RCC 7860 (cell line): ENCODE data around the gene ST3GAL5.

Experiments used
- DNase-seq: peaks from one replicate; pipeline ENCODE4 v3.0.0-alpha.2; 2015; ENCODE audit warnings: low spot score
- FAIRE-seq: peaks from 2 replicates; lab custom pipeline; 2012; peaks lifted over from hg19 to GRCh38; lab: Jason Lieb, UNC

Gene ST3GAL5

DNA sequence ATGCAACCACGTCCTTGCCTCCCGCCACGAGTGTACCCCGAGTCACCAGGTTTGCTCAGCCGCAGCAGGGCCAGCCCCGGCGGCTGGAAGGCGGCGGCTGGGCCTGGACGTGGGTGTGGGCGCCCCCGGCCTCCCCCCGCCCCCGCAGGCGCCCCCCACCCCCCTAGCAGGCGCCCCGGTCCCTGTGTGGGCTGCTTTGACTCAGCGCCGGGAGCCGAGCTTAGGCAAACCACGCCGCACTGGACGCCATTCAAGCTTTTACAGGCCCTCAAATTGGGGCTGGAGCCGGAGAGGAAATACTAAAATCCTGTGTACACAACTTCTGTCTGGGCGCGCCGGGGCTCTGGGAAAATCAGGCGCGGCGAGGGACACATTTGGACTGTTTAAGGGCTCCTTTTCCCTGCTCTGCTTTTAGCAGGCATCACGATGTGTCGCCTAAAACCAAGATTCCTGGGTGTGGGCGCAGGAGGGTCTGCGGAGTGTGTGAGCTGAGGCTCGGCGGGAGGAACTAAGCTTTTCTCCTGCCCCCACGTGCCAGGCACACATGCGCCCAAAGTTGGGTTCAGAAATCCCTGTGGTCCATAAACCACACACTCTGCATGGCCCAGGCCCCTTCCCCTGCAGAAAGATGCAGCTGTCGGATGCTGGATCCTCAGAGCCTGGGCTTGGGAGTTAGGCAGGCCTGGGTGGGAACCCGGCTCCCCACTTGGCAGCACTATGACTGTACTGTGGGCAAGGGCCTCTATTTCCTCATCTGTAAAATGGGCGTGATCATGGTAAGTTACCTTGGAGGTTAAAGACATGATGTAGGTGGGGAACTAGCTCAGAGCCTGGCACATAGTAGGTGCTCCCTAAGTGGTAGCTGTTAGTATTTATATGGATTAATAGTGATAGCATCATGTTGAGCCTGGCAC lies 77.4 kb downstream of the ST3GAL5 start:
- no peak for FAIRE-seq
- no peak for DNase-seq

DNA sequence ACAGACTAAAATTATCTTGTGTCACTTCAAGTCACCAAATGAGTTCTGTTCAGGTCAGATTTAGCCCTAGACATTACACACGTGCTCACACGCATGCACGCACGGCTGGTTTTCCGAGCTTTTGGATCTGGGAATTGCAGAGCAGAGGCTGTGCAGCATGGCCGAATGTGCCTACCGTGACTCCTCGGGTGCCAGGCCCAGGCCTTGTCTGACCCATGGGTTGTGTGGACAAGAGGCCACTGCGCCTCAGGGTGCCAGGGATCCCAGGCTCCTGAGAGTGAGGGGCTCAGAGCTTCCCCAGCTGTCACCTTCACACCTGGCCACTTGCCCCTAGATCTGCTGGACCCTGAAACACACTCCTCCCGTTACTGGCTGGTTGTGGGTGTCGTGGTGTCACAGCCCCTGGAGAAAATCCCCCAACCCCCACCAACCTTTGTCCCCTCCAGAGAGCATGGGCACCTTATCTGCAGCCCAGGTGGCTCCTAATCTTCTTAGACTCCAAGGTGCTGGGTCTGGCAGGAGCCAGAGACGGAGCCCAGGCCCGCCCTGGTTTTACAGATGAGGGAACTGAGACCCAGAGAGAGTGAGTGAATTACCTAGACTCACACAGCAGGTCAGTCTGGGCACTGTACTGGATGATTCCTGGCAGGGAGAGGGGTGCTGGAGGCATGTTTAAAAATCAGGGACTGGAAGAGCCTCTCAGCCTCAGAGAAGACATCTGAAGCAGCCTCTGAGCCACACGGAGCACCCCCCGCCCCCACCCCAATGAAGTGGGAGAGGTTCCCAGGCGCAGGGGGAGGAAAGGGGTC lies 78.2 kb downstream of the ST3GAL5 start:
- DNase-seq: no peak
- no peak for FAIRE-seq

DNA sequence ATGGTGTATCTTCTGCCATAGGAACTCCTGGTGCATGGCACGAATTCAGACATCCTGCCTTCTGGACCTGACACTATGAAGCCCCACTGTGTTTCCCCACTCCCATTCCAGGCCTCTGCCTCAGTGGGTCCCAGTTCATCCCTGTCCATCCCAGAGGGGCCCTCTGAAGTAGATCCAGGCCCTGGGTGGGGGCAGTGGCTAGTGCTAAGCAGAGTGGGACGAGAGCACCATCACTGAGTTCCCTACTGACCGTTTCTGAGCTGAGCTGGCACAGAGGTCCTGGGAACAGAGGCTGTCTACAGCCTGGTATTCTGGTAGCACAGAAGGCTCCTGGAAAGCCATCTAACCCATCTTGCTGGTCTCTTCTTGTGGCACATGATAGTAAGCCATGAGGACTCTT lies 81.0 kb downstream of the ST3GAL5 start:
- DNase-seq (no peak), FAIRE-seq (no peak)

DNA sequence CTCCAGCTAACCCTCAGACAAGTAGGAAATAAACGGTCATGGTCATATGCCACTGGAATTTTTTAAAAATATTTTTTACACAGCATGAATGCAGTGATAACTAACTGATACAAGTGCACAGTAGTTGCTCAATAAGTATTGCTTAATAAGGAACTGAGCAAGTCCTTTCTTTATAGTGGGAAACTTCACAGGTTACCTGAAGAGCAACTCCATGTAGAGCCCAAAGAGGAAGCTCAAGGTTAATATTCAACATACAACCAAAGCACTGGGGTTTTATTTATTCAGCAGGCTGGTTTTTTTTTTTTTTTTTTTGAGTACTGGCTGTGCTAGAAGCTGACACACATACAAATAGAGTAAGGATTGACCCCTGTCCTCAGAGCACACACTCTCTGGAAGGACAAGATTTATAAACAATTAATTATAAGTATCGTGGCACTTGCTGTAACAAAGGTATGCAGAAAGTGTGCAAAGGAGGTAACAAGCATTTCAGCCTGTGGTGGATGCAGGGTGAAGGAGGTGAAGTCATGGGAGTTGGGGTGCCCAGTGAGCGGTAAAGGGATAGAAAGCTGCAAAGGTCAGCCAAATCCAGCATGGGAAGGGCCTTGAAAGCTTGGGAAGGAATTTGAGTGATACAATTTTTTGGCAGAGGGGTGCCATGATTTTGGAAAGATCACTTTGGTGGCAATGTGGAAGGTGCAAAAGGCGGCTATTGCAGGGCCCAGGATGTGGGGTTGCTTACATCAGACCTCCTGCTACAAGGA lies 82.3 kb downstream of the ST3GAL5 start:
- DNase-seq (peak; percentile 55), FAIRE-seq (peak; percentile 82)

DNA sequence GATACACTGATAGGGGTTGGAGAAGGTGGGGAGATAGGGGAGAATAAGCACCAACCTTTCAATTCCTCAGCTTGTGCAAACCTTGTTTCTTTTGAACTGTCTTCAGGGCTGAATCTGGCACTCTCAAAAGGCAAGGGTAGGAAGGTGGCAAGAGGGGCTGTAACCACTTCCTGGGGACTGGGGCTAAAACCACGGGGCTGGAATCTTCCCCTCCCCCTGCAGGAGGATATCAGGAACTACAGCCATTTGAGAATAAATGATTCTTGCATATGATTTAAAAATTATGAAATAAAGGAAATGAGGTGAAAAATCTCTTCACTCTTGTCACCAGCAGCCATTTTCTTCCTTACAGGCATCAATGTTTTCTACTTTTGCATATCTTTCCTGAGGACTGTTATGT lies 84.2 kb downstream of the ST3GAL5 start:
- DNase-seq (no peak), FAIRE-seq (no peak)

DNA sequence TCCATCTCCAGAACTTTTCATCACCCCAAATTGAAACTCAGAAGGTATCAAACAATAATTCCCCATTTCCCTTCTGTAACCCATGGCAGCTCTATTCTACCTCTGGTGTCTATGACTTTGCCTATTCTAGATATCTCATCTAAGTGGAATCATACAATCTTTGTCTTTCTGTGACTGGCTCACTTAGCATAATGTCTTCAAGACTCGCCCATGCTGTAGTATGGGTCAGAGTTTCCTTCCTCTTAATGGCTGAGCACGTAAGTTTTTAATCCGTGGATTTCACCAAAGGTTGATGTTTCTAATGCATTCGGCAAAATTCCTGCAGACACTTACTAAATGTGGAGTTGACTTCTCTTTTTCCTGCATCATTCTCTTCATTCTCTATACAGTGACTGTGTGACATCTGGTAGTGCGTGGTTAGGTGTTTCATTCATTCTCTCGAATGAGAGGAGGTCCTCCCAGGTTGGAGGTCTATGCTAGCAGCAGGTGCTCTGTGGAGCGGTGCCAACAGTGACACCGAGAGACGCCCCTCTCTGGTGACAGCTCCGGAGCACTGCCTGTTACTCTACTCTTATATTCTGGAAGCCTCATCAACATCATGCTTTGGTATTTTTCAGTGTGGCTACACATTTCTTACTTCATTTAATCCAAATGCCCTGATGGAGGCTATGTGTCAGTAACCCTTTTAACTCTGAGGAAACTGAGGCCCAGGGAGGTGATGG lies 84.9 kb downstream of the ST3GAL5 start:
- FAIRE-seq (no peak), DNase-seq (no peak)

DNA sequence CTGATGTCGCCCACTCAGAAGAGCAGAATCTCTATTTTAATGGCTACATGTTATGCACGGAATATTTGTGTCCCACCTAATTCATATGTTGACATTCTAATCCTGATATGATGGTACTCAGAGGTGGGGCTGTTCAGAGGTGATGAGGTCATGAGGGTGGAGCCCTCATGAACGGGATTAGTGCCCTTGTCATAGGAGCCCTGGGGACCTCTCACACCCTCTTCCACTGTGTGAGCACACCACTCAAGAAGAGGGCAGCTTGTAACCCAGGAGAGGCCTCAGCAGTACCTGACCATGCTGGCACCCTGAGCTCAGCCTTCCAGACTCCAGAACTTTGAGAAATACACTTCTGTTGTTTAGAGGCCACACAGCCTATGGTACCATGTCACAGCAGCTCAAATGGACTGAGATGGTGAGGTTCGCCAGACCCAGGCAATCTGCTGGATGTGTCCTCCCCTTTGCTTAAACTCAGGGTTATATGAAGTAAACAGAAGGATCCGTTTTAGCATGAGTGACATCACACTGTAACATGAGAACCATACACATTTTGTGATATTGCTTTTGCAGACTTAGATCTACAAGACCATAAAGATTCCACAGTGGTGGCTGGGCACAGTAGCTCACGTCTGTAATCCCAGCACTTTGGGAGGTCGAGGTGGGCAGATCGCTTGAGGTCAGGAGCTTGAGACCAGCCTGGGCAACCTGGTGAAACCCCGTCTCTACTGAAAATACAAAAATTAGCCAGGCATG lies 86.3 kb downstream of the ST3GAL5 start:
- DNase-seq: no peak
- no peak for FAIRE-seq

DNA sequence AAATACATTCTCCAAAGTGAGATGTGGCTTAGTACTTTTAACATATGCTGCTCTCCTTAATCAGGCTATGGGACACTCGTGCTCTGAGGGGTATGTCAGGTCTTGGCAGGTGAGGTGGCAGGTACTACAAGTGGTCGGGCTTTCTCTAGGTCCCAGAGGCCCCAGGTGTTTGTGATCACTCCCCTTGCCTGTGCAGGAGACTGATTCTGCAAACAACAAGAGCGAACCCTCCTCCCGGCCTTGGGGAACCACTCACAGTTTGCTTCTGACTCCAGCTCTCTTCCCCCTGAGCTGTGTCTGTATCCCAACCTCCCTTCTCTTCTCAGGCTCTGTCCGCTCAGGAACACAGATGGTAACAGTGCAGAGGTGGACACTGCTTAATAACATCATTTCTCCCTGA lies 86.9 kb downstream of the ST3GAL5 start:
- no peak for FAIRE-seq
- DNase-seq: no peak

DNA sequence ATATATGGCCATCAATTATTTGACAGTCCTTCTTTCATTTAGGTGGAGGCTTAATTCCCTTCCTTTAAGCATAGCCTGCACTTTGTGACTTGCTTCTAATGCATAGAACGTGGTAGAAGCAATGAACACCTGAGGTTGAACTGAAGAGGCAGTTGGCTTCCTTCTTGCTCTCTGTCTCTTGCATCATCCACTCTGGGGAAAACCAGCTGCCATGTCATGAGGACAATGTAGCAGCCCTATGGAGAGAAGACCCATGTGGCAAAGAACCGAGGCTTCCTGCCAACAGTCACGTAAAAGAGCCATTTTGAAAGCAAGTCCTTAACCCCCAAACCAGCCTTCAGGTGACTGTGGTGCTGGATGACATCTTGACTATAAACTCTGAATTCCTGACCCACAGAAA lies 88.2 kb downstream of the ST3GAL5 start:
- FAIRE-seq (no peak), DNase-seq (no peak)

DNA sequence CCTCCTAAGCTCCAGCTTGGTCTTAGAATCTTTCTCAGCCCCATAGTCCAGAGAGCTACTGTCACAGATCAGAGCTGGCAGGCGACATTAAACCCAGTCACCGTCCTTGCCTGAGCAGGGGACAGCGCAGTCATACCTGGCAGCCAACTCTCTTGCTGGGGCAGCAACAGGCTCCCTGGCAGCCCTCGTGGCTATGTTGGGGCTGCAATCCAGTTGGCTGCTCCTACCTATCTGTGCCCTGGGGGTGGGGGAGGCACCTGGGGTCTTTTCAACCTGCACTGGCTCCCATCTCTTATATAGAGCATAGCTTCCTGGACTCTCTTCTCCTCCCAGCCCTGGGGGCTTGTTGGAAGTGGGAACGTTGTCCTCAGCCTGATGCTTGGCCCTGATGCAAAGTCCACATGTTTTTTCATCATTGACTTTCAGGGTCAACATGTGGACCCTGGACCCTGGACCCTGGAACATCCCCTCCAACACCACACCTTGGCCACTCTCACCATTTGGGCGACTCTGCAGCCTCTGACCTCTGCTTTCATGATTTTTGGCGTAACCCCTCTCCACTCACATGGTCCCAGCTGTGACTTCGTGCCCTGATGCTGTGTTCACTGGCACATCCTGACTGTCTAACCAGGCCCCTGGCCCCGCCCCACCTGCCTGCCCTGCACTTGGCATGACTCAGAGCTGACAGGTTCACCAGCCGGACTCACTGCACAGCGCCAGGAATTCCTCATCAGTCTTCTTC lies 89.4 kb downstream of the ST3GAL5 start:
- DNase-seq (peak; percentile 77), FAIRE-seq (peak; percentile 83)

DNA sequence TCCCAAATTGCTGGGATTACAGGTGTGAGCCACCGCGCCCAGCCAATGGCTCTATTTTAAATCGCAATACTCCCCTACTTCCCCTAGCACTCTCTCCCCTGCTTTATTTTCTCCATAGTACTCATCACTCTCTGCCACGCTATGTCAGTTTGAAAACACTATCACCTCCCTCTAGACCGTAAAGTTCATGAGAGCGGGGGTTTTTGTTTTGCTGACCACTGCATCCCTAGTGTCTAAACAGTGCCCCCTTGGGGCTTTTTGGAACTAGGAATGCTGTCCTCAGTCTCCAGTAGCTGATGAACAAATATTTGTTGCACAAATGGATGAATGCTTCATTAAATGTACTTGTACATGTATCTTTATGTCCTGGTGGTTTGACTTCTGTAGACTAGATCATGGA lies 90.9 kb downstream of the ST3GAL5 start:
- peak; percentile 26 for DNase-seq
- FAIRE-seq: no peak

DNA sequence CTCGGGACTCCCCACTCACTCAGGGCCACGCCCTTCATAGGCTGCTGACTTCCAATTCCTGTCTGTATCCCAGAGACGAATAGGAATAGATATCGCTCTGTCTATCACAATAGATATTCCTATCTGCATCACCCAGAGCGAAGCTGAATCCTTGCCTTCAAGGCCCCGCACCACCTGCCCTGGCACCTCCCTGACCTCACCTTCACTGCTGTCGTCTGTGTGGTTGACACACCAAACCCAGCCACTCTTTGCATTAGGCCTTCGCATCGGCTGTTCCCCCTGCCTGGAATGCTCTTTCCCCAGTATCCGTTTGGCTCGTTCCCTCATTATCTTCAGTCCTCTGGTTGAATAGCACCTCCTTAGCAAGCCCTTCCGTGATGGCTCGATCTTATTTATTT lies 91.5 kb downstream of the ST3GAL5 start:
- FAIRE-seq (no peak), DNase-seq (no peak)

DNA sequence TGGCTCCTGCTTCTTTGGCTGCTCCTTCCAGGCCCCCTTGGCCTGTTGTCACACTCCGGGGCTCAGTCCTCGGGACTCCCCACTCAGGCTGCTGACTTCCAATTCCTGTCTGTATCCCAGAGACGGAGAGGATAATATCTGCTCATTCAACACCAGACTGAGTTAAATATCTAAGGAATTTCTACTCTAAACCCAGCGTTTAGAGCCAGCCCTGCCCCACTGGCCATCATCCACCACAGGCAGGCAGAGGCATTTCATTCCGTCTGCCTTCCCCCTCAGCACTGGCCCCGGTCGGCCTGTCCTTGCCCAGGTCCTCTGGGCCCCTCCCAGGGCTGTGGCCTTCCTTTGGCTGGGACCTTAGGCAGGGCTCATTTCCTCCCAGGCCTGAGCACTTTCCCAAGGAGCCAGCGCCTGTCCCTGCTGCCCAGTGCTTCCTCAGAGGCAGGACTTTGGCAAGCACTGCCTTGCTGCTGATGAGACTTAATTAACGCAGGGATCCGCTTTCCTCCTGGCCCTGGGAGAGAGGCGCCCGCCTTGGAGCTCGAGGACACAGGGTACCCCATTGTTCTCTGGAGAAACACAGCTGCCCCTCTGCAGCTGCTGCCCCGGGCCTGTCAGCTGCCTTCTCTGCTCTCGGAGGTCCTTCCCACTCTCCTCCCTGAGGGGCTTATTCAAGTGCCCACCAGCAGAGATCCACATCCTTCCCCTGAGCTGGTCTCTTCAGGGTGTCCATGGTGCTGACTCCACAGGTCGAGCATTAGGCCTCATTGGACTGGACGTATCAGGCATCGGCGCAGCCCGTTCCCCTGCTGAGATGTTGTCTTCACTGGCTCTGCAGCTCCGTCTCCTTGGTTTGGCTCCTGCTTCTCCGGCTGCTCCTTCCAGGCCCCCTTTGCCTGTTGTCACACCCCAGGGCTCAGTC lies 92.2 kb downstream of the ST3GAL5 start:
- FAIRE-seq (no peak), DNase-seq (peak; percentile 28)

DNA sequence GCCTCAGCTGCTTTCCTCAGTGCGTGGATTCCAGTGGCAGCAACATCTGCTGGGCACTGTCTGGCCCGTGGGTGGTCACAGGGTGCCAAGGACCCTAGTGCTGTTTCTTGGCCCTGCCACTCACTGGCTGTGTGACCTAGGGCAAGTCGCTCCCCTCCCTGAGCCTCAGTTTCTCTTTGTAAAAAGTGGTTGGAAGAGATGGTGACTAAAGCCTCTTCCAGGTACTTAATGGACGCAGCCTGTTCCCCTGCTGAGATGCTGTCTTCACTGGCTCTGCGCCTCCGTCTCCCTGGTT lies 92.8 kb downstream of the ST3GAL5 start:
- no peak for FAIRE-seq

DNA sequence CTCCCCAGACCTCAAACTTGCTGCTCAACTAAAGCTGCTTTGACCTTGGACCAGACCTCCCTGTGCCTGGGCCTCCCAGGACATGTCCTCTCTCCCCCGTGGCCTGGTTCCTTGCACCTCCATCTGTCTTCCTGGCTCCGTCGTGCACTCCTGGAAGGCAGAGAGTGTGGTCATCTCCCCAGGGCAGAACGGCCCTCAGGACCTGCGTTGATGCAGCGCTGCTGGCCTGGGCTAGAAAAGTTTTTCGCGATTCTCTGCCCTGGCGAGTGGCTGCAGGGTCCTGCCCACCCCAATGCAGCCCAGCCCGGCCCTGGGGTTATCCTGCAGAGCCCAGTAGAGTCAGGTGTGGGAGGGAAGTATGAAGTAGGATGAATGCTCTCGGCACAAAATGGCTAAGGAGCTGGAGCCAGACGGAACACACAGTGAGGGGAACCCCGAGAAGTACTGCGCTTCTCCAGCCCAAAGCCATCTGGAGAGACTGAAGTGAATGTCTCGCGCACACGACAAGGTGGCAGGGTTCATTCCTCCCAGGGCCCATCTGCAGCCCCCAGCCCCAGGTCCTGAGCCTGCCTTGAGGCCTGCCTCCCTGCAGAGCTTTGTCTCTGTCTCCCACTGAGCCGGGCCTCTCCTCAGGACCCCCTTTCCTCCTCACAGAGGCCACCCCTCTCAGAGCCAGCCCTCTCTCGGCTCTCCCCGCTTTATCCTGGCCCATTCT lies 93.3 kb downstream of the ST3GAL5 start:
- DNase-seq (no peak), FAIRE-seq (no peak)

More for the DNA sequence above, 92.8 kb downstream of the ST3GAL5 start:
- DNase-seq: no peak

DNA sequence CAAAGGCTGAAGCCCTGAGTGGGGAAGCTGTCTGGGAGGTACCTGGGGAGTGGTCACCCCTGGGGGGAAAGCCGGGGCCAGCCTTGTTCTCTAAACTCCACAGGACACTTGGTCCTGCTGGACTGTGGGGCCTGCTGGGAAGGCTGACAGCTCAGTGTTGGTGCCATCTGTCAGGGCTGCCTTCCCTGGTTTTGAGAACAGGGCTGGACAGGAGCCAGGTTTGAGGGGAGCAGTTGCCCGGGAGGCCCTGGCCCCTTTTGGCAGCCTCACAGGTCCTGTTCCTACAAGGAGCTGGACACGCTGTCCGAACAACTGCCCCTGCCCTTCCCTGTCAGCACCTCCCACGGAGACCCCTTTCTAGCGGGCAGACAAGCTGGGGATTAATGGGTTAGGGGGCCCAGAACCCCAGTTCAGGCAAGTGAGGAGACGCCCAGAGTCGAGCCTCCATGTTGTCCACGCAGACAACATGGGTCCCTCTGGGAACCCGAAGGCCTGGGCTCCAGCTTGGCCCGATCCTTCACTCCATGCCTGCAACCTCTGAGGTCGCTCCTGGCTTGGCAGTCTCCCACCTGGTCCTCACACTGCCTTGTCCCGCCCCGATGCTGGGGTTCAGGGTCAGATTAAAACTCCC lies 94.2 kb downstream of the ST3GAL5 start:
- FAIRE-seq: no peak
- no peak for DNase-seq

DNA sequence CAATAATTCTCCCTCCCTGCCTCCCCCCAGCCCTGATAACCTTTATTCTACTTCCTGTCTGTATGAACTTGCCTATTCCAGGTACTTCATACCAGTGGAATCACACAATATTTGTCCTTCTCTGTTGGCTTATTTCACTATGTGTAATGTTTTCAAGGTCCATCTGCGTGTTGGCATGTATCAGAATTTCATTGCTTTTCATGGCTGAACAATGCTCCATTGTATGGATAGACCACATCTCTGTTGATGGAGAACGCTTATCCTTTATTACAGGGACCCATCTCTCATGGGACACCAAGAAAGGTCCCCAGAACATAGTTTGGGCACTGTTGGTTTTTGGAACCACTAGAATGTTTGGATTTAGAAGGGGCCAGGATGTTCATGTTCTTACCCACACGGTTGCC lies 94.8 kb downstream of the ST3GAL5 start:
- FAIRE-seq (no peak), DNase-seq (no peak)
